OCI-LY3 (cell line): ENCODE data around the gene GFOD1.

ENCODE experiments used
- H2AFZ ChIP-seq: fragments of 200-600, 300-600 bp; shearing (Covaris generic); 2 replicates; pipeline ENCODE4 v1.6.0; 2014; ENCODE audit warnings: antibody characterized with exemption, low read depth, low read length
- H3K27ac ChIP-seq: fragments of 200-600, 300-600 bp; sonication (generic); 2 replicates; pipeline ENCODE4 v1.5.1; 2014; ENCODE audit warnings: mild to moderate bottlenecking, low read length, moderate library complexity, mixed read lengths
- H3K27me3 ChIP-seq: fragments of 200-600, 300-600 bp; sonication (generic); 2 replicates; pipeline ENCODE4 v1.6.1; 2014; ENCODE audit warnings: low read depth, low read length, mixed read lengths
- H3K36me3 ChIP-seq: fragments of 200-600, 300-600 bp; sonication (generic); replicated peaks from 2 replicates; pipeline ENCODE3; 2014; ENCODE audit warnings: low read depth, low read length, mixed read lengths
- H3K4me1 ChIP-seq: fragments of 300-600, 200-600 bp; sonication (generic); 2 replicates; pipeline ENCODE4 v1.6.1; 2014; ENCODE audit warnings: low read length, mixed read lengths
- H3K4me2 ChIP-seq: fragments of 200-600, 300-600 bp; sonication (generic); 2 replicates; pipeline ENCODE4 v1.6.1; 2014; ENCODE audit warnings: low read length, mixed read lengths
- H3K4me3 ChIP-seq: fragments of 300-600, 200-600 bp; sonication (generic); 2 replicates; pipeline ENCODE4 v1.5.1; 2014; ENCODE audit warnings: antibody characterized with exemption, mild to moderate bottlenecking, low read length, moderate library complexity
- H3K79me2 ChIP-seq: fragments of 300-600, 200-600 bp; shearing (Covaris generic); 2 replicates; pipeline ENCODE4 v1.6.1; 2014; ENCODE audit warnings: mild to moderate bottlenecking, low read length, mixed read lengths
- H3K9ac ChIP-seq: fragments of 300-600, 200-600 bp; shearing (Covaris generic); 2 replicates; pipeline ENCODE4 v1.6.0; 2014; ENCODE audit warnings: mild to moderate bottlenecking, low read length, moderate library complexity
- H3K9me3 ChIP-seq: fragments of 200-600, 300-600 bp; shearing (Covaris generic); 2 replicates; pipeline ENCODE4 v1.6.1; 2014; ENCODE audit warnings: low read length, mixed read lengths; ENCODE audit not compliant: insufficient read depth
- H4K20me1 ChIP-seq: fragments of 200-600, 300-600 bp; sonication (generic); 2 replicates; pipeline ENCODE4 v1.6.1; 2016; ENCODE audit warnings: low read length, mixed read lengths; ENCODE audit not compliant: insufficient read depth
- EZH2phosphoT487 ChIP-seq: fragments of 200-600 bp; shearing (Covaris generic); IDR thresholded peaks from 2 replicates; pipeline ENCODE4 v1.6.1; 2018; ENCODE audit warnings: antibody characterized with exemption, mixed run types, low read depth
- TF ChIP-seq, protein P1 (sequence below): fragments of 200-600, 300-600 bp; sonication (generic); IDR thresholded peaks from 2 replicates; pipeline ENCODE4 v1.5.1; 2014; ENCODE audit warnings: antibody characterized with exemption, low read length, low read depth

Gene GFOD1

DNA sequence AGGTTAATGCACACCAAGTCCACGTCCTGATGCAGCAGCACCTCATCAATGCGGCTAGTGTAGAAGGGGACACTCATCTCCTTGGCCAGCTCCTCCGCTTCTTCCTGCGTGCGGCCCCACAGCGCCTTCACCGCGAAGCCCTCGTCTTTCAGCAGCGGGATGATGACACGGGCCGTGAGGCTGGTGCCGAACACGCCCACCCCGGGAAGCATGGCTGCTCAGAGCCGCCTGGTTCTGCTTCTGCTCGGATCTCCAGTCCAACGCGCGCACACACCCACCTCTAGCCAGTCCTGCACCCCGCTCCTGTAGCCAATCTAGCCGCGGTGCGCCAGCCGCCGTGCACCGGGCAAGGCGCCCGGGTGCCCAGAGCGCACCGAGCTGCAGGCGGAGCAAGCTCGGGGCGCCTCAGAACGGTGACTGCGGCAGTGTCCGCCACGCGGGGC is 700 bp downstream of the GFOD1 start:
- H3K4me2 ChIP-seq = peak overlapping the region; percentile 97
- H3K79me2 ChIP-seq = no peaks in the 10 kb centered on the region
- H3K4me3 ChIP-seq = peak overlapping the region; percentile 85
- H4K20me1 ChIP-seq = no peaks in the 10 kb centered on the region; the same call in 1 of the 2 replicates
- H3K27me3 ChIP-seq = peaks cover 16% of the 10 kb centered on the region; the same call in 1 of the 2 replicates
- H3K4me1 ChIP-seq = peaks cover 14% of the 10 kb centered on the region
- peak overlapping the region; percentile 52; the same call in 1 of the 2 replicates for H2AFZ ChIP-seq
- TF ChIP-seq, protein P1, sequence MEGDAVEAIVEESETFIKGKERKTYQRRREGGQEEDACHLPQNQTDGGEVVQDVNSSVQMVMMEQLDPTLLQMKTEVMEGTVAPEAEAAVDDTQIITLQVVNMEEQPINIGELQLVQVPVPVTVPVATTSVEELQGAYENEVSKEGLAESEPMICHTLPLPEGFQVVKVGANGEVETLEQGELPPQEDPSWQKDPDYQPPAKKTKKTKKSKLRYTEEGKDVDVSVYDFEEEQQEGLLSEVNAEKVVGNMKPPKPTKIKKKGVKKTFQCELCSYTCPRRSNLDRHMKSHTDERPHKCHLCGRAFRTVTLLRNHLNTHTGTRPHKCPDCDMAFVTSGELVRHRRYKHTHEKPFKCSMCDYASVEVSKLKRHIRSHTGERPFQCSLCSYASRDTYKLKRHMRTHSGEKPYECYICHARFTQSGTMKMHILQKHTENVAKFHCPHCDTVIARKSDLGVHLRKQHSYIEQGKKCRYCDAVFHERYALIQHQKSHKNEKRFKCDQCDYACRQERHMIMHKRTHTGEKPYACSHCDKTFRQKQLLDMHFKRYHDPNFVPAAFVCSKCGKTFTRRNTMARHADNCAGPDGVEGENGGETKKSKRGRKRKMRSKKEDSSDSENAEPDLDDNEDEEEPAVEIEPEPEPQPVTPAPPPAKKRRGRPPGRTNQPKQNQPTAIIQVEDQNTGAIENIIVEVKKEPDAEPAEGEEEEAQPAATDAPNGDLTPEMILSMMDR = no peak
- TF ChIP-seq EZH2phosphoT487 = no peak
- H3K9ac ChIP-seq = peak overlapping the region; percentile 43
- no peaks in the 10 kb centered on the region for H3K36me3 ChIP-seq
- H3K9me3 ChIP-seq = no peaks in the 10 kb centered on the region
- H3K27ac ChIP-seq = no peak overlapping the region

DNA sequence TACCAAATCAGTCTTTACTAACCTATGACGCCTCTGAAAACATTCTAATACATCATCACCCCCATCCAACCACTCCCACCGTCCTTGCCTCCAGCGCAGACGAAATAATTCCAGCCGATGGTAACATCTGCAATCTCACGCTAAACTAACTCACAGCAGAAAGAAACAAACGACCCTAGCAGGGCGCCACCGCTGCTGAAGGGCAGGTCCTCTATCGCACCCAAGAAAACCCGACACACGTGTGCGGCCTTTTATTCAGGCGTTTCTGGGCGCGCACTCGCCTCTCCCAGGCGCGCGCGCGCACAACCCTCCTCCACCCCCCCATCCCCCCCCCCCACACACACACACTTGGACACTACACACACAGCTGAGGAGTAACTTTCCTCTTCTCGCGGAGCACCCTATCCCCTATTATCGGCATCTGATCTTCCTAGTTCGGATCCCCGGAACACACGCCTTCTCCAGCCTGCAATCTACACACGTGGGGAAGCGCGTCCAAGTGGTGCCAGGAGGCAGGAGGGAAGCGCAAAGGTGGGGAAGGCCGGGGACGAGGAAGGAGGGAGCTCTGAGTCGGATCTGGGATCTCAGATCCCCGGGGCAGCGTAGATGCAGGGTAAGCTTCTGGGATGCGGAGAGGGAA is 1.4 kb downstream of the GFOD1 start:
- H3K4me3 ChIP-seq = peak overlapping the region; percentile 85
- H4K20me1 ChIP-seq = no peaks in the 10 kb centered on the region; the same call in 1 of the 2 replicates
- H3K9ac ChIP-seq = peak overlapping the region; percentile 43; the same call in 1 of the 2 replicates
- H2AFZ ChIP-seq = peak overlapping the region; percentile 58; the same call in 1 of the 2 replicates
- H3K36me3 ChIP-seq = no peaks in the 10 kb centered on the region
- H3K27ac ChIP-seq = no peak overlapping the region
- no peaks in the 10 kb centered on the region for H3K79me2 ChIP-seq
- H3K9me3 ChIP-seq = no peaks in the 10 kb centered on the region
- peaks cover 14% of the 10 kb centered on the region for H3K4me1 ChIP-seq
- no peak for TF ChIP-seq EZH2phosphoT487
- TF ChIP-seq, protein P1 = no peak
- H3K4me2 ChIP-seq = peak overlapping the region; percentile 97
- peaks cover 16% of the 10 kb centered on the region; the same call in 1 of the 2 replicates for H3K27me3 ChIP-seq

DNA sequence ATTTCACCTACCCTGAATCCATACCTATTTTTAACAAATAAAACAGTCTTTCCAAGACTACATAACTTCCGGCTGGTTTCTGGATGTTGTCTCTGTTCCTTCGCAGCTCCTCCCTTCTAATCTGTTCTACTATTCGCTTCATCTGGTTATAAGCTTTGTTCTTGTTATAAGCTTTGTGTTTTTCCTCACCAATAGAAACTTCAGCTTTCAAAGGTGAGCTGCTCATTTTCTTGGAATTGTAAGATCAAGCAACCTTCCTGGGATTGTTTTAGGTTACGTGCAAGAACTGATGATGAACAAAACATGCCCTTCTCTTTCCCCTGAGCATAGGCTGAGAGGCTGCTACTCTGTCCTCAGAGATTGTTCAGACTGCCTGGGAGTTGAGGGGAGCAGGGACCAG is 2.1 kb downstream of the GFOD1 start:
- H3K9me3 ChIP-seq = no peaks in the 10 kb centered on the region
- H3K4me3 ChIP-seq = peak overlapping the region; percentile 85
- H3K4me1 ChIP-seq = peaks cover 14% of the 10 kb centered on the region
- TF ChIP-seq EZH2phosphoT487 = no peak
- TF ChIP-seq, protein P1 = no peak
- H3K9ac ChIP-seq = no peak overlapping the region
- H3K4me2 ChIP-seq = peak overlapping the region; percentile 97
- H3K27me3 ChIP-seq = peaks cover 16% of the 10 kb centered on the region; the same call in 1 of the 2 replicates
- no peak overlapping the region for H3K27ac ChIP-seq
- no peaks in the 10 kb centered on the region for H3K79me2 ChIP-seq
- H4K20me1 ChIP-seq = no peaks in the 10 kb centered on the region; the same call in 1 of the 2 replicates
- H2AFZ ChIP-seq = no peak overlapping the region
- no peaks in the 10 kb centered on the region for H3K36me3 ChIP-seq

DNA sequence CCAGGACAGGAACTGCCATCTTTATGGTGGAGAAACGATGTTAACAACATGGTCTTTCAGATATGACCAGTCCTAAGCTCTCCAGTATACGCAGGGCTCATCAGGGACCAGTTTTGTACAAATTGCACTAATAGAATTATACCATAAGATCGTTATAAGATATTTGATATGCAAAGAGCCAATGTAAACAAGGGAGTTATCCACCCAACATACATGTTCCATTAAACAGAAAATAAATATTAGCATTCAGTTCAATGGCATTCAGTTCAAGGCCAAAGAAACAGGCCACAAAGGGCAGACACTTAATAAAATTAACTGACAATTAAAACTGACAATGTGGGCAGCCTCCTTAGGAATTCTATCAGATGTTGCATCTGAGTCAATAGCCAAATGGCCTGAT is 2.6 kb downstream of the GFOD1 start:
- Histone ChIP-seq H3K4me2 (peak overlapping the region; percentile 29; the same call in 1 of the 2 replicates), H3K27me3 (peaks cover 16% of the 10 kb centered on the region; the same call in 1 of the 2 replicates), H3K4me3 (no peak overlapping the region), H3K9me3 (no peaks in the 10 kb centered on the region), H2AFZ (no peak overlapping the region), H3K9ac (no peak overlapping the region), H3K79me2 (no peaks in the 10 kb centered on the region), H3K4me1 (peaks cover 14% of the 10 kb centered on the region), H3K36me3 (no peaks in the 10 kb centered on the region), H3K27ac (no peak overlapping the region), H4K20me1 (no peaks in the 10 kb centered on the region; the same call in 1 of the 2 replicates)
- TF ChIP-seq, protein P1 = no peak
- TF ChIP-seq EZH2phosphoT487 = no peak
